ENCODE measurements around the gene TSPAN31.
A peak's percentile ranks its signal among the peaks of the same experiment; 100 is the strongest.

Gene TSPAN31

DNA sequence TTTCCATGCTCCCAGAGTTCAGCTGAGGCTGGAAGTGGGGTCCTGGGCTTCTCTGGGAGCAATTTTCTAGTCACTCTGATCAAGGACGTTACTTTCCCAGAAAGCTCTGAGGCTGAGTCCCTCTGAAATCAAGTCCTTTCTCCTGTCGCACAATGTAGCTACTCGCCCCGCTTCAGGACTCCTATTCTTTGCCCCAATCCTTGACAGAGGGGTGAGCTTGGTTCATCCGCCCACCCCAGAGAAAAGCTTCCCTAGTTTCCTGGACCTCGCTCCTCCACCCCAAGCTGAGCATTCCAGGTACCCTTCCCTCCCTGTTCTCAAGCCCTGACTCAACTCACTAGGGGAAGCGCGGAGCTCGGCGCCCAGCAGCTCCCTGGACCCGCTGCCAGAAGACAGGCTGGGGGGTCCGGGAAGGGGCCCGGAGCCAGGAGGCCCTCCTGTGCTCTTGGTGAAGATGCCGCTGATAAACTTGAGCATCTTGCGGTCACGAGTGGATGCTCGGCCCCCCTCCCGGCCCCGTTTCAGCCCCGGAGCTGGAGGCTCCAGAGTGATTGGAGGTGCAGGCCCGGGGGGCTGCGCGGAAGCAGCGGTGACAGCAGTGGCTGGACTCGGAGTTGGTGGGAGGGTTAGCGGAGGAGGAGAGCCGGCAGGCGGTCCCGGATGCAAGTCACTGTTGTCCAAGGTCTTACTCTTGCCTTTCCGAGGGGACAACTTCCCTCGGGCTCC is 7.9 kb upstream of the TSPAN31 start:
- DNase-seq, result no peak

DNA sequence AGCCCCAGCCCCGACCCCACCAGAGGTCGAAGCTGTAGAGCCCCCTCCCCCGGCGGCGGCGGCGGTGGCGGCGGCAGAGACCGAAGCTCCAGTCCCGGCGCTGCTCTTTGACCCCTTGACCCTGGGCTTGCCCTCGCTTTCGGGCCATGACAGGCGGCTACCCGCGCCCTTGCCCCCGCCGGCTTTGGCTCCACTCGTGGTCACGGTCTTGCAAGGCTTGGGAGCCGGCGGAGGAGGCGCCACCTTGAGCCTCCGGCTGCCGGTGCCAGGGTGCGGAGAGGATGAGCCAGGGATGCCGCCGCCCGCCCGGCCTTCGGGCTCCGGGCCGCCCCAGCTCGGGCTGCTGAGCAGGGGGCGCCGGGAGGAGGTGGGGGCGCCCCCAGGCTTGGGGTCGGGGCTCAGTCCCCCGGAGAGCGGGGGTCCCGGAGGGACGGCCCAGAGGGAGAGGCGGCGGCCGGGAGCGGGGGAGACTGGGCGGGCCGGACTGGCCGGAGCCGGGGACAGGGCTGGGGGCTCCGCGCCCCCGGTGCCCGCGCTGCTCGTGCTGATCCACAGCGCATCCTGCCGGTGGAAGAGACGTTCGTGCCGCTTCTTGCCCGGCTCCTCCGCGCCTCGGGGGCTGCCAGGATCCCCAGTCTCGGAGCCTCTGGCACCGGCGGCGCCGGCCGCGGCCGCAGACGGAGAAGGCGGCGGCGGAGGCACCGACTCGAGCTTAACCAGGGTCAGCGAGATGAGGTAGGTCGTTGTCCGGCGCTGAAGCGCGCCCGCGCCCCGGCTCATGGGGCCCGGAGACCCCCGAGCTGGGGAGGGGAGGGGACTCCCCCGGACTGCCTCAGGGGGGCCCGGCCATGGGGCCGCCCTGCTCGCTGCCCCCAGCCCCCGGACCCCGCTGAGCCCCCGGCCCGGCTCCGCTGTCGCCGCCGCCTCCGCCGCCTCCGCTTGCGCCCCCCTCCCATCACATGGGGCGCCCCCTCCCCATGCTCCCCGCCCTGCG is 7.1 kb upstream of the TSPAN31 start:
- DNase-seq, result no peak

DNA sequence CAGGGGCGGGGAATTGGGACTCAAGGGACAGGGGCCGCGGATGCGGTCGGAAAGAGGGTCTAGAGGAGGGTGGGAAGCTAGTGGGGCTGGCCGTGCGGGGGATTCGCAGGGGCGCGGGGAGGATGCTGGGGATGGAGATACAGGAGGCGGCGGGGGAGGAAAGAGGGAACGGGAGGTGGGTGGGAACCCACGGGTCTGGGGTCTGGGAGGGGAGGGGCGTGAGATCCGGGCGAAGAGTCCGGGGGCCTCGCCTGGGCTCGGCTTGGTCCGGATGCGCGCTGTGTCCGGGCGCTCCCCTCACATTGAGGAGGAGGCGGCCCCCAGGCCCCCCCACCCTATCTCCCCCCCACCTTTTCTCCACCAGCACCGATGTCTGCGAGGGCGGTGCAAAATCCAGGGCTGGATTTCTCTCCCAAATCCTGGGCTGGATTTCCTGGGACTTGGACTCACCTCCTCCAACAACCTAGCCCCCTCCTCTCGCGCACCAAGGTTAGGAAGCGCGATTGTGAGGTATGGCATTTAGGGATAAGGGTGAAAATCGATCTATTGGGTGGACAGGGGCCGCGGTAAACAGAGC is 6.1 kb upstream of the TSPAN31 start, which contains the start of gene AGAP2:
TSS of gene AGAP2 (minus strand) at position 82 of the 577 bp plus-strand sequence. CDS start 496 bp downstream, outside the sequence.
- peak in 1 of 2 donors; percentile 27 for DNase-seq

DNA sequence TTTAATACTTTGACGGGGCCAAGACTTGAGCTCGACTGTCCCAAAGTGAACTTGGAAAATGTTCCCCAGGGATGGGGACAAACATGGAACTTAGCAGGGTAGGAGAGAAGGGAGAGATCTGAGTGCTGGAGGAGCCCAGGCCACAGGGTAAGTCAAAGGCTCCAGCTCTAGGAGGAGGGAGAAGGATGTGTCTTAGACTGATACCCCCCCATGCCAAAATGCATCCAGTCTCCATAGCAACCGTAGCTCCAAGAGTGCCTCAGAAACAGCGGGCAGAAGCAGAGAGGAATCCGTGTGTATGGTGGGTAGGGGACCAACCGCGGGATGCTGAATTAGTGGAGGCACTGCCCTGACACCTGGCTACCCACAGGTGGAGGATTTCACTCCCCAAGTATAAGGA is 5.5 kb upstream of the TSPAN31 start:
- DNase-seq, result no peak

DNA sequence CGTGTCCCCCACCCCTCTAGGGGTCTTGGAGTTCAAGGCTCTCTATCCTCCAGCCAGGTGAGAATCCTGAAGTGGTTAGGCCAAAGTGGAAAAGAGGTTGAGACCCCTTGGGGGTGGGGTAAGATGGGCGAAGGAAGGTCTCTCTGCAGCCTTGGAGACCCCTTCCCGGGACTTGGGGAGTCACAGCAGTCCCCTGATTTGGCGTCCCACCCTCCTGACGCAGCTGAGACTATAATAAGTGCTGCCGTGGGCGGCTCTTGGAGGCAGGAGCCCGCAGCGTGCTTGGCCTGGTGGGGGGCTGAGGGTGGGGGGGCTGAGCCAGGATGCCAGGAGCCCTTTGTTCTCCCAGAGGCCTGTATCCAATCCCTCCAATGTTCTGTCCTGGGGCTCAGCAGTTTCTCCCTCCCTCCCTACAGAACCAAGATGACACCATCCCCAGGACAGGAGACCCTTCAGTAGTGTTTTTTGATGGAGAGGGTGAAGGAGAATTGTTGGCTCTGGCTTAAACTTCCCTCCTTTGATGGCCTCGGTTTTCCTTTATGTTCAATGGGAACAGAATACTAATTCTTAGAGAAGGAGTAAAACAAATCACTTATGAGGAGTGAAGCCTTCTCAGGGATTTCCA is 4.8 kb upstream of the TSPAN31 start:
- no peak for DNase-seq

DNA sequence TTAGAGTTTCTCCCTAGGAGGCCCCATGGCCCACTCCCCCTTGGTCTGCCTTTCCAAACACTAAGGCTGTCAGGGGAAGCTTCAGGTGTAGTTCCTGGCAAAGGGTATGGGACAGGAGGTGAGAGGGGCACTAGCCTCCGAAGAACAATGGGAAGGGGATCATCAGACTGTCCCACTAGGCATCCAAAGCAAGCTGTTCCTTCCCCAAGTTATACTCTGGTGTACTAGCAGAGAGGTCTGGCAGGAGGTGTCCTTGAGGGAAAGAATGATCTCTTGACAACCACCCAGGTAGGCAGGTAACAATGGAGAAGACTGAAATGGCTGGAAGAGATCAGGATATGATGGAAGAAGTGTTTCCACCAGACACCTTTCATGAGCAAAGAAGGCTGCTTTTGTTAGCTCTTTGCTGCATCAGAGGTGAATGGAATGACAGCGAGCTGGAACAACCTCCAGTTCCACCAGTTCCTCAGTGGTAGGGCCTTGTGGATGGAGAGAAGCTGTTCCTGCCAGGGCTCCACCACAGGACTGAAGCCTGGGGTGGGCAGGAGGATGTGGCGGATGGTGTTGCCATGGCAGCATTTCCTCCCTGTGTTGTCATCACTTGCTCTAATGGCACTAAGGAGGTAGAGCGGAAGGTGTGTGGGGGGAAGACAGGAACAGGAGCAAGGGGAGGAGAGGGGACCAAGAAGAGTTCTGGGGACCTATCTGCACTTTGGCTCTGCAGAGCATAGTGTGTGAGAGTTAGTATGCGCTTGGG is 4.0 kb upstream of the TSPAN31 start:
- DNase-seq, result no peak

DNA sequence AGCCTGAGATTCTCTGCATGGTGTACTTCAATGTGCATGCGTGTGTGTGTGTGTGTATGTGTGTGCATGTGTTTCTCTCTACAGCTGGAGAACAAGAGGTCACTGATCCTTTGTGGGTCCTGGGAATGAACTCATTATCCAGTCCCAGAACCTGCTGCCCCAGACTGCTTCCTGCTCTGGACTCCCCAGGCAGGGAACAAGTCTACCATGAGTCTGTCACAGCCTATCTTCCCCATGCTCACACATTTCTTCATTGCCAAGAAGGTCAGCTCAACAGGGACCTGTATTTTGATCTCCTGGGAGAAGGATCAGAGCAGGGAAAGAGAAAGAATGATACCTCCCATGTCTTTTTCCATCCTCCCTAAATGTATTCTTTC is 3.4 kb upstream of the TSPAN31 start:
- no peak for DNase-seq

DNA sequence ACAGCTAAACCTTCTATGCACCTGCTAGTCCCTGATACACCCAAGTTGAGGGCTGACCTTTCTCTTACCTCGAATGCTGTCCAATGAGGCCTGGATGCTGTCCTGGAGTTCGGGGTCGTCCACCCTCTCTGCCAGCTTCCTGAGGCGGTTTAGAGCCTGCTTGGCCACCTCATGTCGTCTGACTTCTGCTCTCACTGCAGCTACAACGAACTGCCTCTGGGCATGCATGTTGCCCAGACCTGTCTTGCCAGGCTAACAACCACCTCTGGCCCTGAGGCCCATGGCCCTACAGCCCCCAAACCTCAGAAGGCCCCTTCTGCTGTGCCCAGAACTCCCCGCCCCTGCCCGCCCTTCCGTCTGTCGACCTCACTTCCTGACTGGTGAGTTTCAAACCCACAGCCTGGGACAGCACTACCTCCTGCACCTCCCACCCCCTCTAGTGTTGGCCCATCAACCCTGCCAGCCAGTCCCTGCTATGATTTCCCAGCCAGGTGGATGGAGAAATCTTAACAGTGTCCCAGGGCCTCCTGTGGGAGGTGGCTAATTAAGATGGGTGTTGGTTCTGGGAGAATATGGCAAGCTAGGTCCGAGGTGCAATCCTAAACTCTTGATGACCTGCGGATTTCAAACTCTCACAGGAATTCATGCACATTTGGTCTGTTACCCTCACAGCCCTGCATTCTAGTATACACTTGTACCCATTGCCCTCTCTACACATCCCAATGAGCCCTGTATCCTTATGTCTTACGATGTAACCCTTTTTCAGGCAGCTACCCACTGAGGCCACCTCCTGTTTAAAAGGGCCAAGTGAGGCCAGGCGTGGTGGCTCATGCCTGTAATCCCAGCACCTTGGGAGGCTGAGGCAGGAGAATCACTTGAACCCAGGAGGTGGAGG is 2.7 kb upstream of the TSPAN31 start:
- DNase-seq, result no peak

DNA sequence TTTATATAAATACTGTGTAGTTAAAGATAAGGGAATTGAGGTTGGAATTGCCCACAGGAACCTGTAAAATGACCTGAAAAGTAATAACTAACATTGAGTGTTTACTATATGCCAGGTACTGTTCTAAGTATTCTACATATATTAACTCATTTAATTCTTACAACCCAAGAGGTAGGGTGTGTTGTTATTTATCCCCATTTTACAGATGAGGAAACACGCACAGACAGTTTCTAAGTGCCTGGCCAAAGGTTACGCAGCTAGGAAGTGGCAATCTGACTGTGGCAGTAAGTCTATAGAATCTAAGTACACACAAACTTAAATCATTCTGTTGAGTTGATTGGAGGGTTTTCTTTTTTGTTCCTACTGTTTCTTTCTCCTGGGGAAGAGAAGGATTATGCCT is 1.1 kb upstream of the TSPAN31 start:
- no peak for DNase-seq

DNA sequence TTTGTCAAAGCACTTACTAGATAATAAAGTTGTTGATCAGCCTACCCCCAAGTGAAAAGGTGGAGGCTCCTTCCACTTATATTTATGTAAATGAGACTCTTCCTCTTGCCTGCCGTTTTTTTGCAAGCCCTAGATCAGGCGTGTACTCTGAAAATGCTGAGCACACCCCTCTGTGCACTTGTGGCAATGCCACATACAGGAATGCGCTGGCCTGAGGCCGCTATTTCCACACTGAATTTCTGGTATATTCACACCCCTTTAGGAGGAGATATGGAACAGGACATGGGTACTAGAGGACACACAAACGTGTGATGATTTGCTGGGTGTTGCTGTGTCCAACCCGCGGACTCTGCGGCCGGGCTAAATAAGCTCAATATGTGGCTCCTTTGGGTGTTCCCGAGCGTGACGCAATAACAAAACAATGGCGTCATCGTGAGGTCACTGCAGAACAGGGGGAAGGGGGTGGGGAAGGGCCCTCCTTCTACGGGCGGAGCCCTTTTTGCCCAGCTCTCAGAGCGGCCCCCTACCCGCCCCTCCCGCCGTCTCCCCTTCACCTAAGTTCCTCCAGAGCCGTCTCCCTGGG is 554 bp upstream of the TSPAN31 start:
- DNase-seq, result no peak

DNA sequence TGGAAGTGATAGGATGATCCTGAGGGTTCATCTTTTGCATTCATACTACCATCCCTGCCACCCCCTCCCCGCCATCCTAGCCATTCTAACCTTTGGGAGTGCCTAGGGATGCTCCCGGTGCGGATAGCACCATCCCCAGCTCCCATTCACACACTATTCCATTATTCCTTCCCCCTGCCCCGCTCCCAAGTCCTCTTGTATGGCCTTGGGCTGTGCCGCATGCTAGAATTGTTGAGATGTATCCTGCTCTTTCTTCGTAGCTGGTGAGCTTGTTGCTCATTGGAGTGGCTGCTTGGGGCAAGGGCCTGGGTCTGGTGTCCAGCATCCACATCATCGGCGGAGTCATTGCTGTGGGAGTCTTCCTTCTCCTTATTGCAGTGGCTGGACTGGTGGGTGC is 644 bp downstream of the TSPAN31 start:
- DNase-seq, result no peak

DNA sequence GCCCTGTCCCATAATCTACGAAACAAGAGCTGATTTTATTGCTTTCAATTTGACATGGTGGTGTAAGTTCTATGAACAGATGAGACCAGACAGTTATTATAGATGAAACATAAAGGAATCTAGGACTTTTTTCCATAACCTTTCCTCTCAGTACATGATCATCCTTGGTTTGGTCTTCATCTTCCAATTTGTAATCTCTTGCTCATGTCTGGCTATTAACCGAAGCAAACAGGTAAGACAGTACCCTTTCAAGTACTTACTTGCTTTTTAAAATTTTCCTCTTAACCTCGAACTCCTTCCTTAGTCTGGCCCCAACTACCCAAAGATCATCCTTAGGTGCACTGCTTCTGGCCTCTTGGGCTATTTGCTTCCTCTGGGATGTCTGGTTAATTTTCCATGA is 1.2 kb downstream of the TSPAN31 start:
- no peak for DNase-seq

DNA sequence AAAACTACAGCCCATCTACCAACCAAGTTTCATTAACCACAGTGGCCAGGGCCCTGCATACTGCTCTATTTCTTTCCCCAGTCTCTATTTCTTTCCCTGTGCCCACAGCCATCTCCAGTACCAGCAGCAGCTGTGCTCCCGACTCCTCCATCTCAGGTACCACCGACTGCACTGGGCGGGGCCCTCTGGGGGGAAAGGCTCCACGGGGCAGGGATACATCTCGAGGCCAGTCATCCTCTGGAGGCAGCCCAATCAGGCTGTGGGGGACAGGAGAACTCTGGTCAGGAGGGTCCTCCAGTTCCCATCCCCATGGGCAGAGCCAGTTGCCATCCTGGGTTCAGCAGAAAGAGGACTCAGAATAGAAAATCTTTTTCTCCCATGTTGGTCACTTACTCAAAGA is 4.2 kb downstream of the TSPAN31 start:
- no peak for DNase-seq

DNA sequence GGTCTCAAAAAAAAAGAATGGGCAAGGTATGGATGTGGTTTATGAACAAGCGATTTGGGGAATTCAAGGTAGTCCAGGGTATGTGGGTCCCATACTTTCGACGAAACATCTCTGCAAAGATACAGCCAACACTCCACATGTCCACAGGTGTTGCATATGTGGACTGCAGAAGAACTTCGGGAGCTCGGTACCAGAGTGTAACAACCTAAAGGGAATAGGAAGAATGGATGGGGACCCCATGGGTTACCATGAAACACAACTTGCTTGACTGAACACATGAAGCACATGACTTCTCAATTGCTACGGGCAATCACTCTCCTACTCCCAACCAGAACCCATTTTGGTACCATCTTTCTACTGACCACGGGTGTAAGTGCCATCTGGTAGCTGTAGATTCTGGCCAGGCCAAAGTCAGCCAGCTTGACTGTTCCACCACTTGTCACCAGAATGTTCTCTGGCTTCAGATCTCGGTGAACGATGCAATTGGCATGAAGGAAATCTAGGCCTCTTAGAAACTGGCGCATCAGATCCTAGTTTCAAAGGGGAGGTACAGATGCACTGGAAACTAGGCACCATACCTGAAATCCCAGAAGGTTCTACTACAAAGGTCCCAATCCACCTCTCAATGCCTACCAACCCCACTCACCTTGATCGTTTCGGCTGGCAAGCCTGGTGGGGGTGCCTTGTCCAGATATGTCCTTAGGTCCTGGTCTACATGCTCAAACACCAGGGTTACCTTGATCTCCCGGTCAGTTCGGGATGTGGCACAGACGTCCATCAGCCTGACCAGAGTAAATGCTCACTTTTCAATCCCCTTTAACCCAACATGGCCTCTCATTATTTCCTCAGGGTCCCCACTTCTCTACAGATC is 6.0 kb downstream of the TSPAN31 start:
- DNase-seq, result no peak

DNA sequence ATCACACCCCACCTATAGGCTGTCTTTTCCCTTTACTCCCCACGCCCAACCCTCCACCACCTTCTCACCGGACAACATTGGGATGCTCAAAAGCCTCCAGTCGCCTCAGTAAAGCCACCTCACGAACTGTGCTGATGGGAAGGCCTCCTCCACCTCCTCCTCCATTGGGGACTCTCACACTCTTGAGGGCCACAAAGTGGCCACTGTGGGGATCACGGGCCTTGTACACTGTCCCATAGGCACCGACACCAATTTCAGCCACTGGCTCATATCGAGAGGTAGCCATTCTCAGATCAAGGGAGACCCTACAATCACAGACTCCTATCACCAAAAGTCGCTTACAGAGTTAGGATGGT is 6.6 kb downstream of the TSPAN31 start:
- DNase-seq, result no peak

DNA sequence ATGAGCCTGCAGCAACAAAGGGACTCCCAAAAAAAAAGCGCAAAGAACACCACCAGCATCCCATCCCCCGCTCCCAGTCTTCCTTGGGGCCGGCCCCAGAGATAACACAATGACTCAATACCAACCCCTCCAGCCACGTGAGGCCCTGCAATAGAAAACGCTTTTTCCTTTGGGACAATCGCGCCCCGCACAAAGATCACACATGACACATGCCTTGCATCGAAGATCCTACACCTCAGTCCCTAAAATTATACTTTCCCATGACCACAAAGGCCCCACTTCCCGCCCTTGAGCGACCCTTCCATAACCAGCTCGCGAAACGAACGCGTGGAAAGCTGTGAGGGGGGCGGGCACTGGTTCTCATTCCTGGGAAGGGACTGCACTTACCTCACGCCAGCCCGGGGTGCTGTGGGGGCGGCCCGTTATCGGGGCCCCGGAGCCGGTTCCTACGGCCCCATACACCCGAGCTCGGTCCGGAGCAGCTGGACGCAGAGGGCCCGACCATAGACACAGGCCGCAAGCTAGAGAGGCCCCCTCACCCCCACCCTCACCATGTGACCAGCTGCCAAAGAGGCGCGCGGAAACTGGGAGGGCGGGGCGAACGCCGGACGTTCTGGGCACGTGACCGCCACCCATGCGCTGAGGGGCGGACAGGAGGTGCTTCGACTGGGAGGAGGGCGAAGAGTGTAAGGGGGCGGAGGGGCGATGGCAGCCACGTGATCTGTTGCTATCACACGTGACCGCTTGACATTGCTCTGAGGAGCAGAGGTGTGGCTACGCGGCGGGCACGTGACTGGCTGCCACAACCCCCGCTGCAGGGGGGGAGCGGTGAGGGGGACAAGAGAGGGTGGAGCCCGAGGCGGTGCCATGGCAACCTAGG is 7.2 kb downstream of the TSPAN31 start, which contains the start of gene CDK4:
TSS of gene CDK4 (minus strand) at position 523 of the 880 bp plus-strand sequence. CDS start 593 bp downstream, outside the sequence.
- peak; percentile 99 to 100 for DNase-seq

DNA sequence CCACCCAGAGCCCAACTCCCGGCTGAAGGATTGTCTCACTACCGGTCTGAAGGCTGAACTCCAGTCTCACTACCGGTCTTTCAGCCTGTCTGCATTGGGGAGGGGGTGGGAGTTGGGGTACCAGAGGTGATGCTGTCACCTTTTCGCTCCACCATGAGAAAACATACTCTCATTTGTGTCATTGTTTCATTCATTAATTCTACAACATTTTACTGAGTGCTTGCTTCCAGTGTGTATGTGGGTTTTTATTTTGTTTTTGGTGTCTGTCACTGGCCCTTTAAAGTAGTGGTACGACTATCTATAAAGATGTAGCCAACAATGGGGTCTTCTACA is 7.8 kb downstream of the TSPAN31 start:
- no peak for DNase-seq

DNA sequence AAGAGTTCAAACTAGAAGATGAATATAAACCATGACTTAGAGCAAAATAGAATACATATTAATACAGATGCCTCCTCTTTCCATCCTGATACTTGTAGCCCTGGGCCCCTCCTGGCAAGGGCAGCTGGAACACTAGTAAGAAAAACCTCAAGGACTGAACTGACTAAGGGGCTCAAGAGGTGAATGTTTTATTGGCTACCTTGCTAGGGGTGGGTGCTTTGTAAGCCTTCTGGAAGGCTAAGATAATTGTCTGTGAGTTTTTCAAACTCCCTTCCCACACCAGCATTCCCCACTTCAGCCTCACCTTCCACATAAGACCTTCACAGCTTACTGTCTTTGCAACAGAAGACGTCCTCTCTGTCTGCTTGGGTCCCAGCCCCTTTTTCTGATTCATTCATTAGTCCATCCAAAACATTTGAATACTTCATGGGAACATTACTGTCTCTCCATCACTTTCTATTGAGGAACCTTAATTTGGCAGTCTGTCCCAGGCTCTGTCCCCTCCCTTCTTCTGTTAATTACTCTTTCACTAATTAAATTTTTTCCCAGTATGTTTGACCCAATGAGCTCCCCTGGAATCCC is 9.0 kb downstream of the TSPAN31 start:
- DNase-seq, result no peak

Measured in hippocampal formation (tissue), 2 donors.